SK-N-SH (cell line): ENCODE measurements around the gene DSCAML1. TPM values are rescaled to one million over a fixed set of nuclear protein-coding genes. Genes with fewer than 3 reads are reported as not detected.

Experiments
- CTCF ChIA-PET: fragments of 300-600, 350-600 bp; formaldehyde crosslinking; extraction: SDS; loops from one replicate; lab custom pipeline; 2021; lab: Yijun Ruan, JAX
- POLR2A ChIA-PET: fragments of 350-600 bp; sonication (Branson Sonifier 250); formaldehyde crosslinking; extraction: SDS; loops from one replicate; lab custom pipeline; 2020; ENCODE audit warnings: antibody characterized with exemption, inconsistent platforms; lab: Yijun Ruan, JAX
- DNase-seq: peaks from one replicate; pipeline ENCODE4 v3.0.0; 2012
- H2AFZ ChIP-seq: fragments of 200-600 bp; sonication (generic); 2 replicates; pipeline ENCODE4 v1.8.1; 2016; ENCODE audit warnings: antibody characterized with exemption, mild to moderate bottlenecking, low read depth
- H3F3A ChIP-seq: fragments of 200-600 bp; sonication (generic); replicated peaks from 2 replicates; pipeline ENCODE3; 2016; ENCODE audit warnings: antibody characterized with exemption, mild to moderate bottlenecking; ENCODE audit not compliant: insufficient read depth
- H3K27ac ChIP-seq, 2 experiments: fragments of 200-500 bp in 1 of 2; fragments of 200-600 bp in 1 of 2; sonication (Bioruptor generic) in 1 of 2; sonication (generic), shearing (Covaris generic) in 1 of 2; 2 replicates each; pipeline versions ENCODE4 v1.5.1 to v1.6.1; 2014 to 2016; ENCODE audit warnings: low read depth in 2 of 2, inconsistent platforms in 1 of 2, low read length in 1 of 2, mild to moderate bottlenecking in 1 of 2, mixed read lengths in 1 of 2
- H3K27me3 ChIP-seq: fragments of 200-600 bp; sonication (generic), shearing (Covaris generic); 2 replicates; pipeline ENCODE4 v1.6.1; 2016; ENCODE audit warnings: mixed run types; ENCODE audit not compliant: insufficient read depth
- H3K36me3 ChIP-seq, 2 experiments: fragments of 200-500 bp in 1 of 2; fragments of 200-600 bp in 1 of 2; sonication (Bioruptor generic) in 1 of 2; sonication (generic) in 1 of 2; replicated peaks in 1 of 2; 2 replicates each; pipeline versions ENCODE3 to v1.5.1; 2014 to 2016; ENCODE audit warnings: low read length in 1 of 2, mild to moderate bottlenecking in 1 of 2; ENCODE audit not compliant: insufficient read depth in 2 of 2, control insufficient read depth in 1 of 2
- H3K4me1 ChIP-seq, 2 experiments: fragments of 200-500 bp in 1 of 2; fragments of 200-600 bp in 1 of 2; sonication (Bioruptor generic) in 1 of 2; sonication (generic), shearing (Covaris generic) in 1 of 2; 2 replicates each; pipeline versions ENCODE4 v1.5.1 to v1.6.1; 2014 to 2016; ENCODE audit warnings: low read depth in 1 of 2, low read length in 1 of 2, mixed run types in 1 of 2; ENCODE audit not compliant: insufficient read depth in 2 of 2, control insufficient read depth in 1 of 2
- H3K4me2 ChIP-seq: fragments of 200-600 bp; sonication (generic), shearing (Covaris generic); 2 replicates; pipeline ENCODE4 v1.6.1; 2017; ENCODE audit warnings: mixed run types
- H3K4me3 ChIP-seq, 2 experiments: fragments of 200-500 bp in 1 of 2; fragments of 200-600 bp in 1 of 2; sonication (Bioruptor generic) in 1 of 2; sonication (generic), shearing (Covaris generic) in 1 of 2; 2 replicates each; pipeline versions ENCODE4 v1.5.1 to v1.8.1; 2014 to 2016; ENCODE audit warnings: low read depth in 2 of 2, inconsistent platforms in 1 of 2, low read length in 1 of 2, mild to moderate bottlenecking in 1 of 2, mixed read lengths in 1 of 2, moderate library complexity in 1 of 2
- H3K79me2 ChIP-seq: fragments of 200-600 bp; sonication (generic); 2 replicates; pipeline ENCODE4 v1.8.1; 2017; ENCODE audit warnings: mild to moderate bottlenecking; ENCODE audit not compliant: insufficient read depth
- H3K9ac ChIP-seq: fragments of 200-600 bp; sonication (generic); 2 replicates; pipeline ENCODE4 v1.6.1; 2017; ENCODE audit warnings: mixed run types
- H3K9me2 ChIP-seq: fragments of 200-600 bp; sonication (generic); 2 replicates; pipeline ENCODE4 v1.6.1; 2017; ENCODE audit warnings: mixed run types
- H3K9me3 ChIP-seq: fragments of 200-600 bp; sonication (generic); 2 replicates; pipeline ENCODE4 v1.6.1; 2017; ENCODE audit warnings: mixed run types, mild to moderate bottlenecking, moderate library complexity
- H4K20me1 ChIP-seq: fragments of 200-600 bp; sonication (generic); 2 replicates; pipeline ENCODE4 v1.6.1; 2017; ENCODE audit warnings: mild to moderate bottlenecking, mixed run types; ENCODE audit not compliant: insufficient read depth
- EP300 ChIP-seq, 2 experiments: IDR thresholded peaks; 2 replicates each; pipeline versions ENCODE4 v1.4.0 to v1.6.1; 2012; ENCODE audit warnings: borderline replicate concordance in 1 of 2, low read depth in 1 of 2, low read length in 1 of 2
- FOXJ3 ChIP-seq: sonication (generic); formaldehyde crosslinking; IDR thresholded peaks from 2 replicates; pipeline ENCODE4 v1.5.1; 2020; ENCODE audit warnings: mild to moderate bottlenecking, missing genetic modification reagents
- GABPA ChIP-seq: IDR thresholded peaks from 2 replicates; pipeline ENCODE4 v1.4.0; 2012; ENCODE audit warnings: low read depth, mild to moderate bottlenecking
- POLR2AphosphoS5 ChIP-seq: IDR thresholded peaks from 2 replicates; pipeline ENCODE4 v1.6.1; 2012; ENCODE audit warnings: low read depth, low read length
- RAD21 ChIP-seq: IDR thresholded peaks from 2 replicates; pipeline ENCODE4 v1.6.1; 2012; ENCODE audit warnings: mild to moderate bottlenecking, low read length
- RCOR1 ChIP-seq: fragments of 150-350 bp; IDR thresholded peaks from 2 replicates; pipeline ENCODE4 v1.6.1; 2017; ENCODE audit warnings: antibody characterized with exemption, low read length
- RFX5 ChIP-seq: IDR thresholded peaks from 2 replicates; pipeline ENCODE4 v1.6.1; 2012; ENCODE audit warnings: mild to moderate bottlenecking, improper control_type of control experiment, low read length
- SIN3A ChIP-seq: IDR thresholded peaks from 2 replicates; pipeline ENCODE4 v1.6.1; 2012; ENCODE audit warnings: low read depth, mild to moderate bottlenecking, low read length, moderate library complexity, borderline replicate concordance
- SMC3 ChIP-seq: IDR thresholded peaks from 2 replicates; pipeline ENCODE4 v1.6.1; 2012; ENCODE audit warnings: low read depth, low read length, improper control_type of control experiment
- TAF1 ChIP-seq: IDR thresholded peaks from 2 replicates; pipeline ENCODE4 v1.6.1; 2012; ENCODE audit warnings: low read depth, mild to moderate bottlenecking, low read length, moderate library complexity, borderline replicate concordance
- YY1 ChIP-seq: IDR thresholded peaks from 2 replicates; pipeline ENCODE4 v1.4.0; 2012; ENCODE audit warnings: low read depth, mild to moderate bottlenecking
- WGBS: methylation state at CpG from one replicate; pipeline ENCODE4 v1.1.6; 2017; ENCODE audit warnings: low lambda C conversion rate; 5-methylcytosine and 5-hydroxymethylcytosine counted together
- polyA plus RNA-seq, 3 experiments: library from polyadenylated mRNA; depleted of rRNA; stranded (reverse); fragments of >200 nt; gene quantifications; 2 replicates each; pipeline ENCODE4 v1.2.3, GENCODE V29; 2012
- TF ChIP-seq, protein P1 (sequence below): fragments of 200-600 bp; sonication (generic); IDR thresholded peaks from 2 replicates; pipeline ENCODE4 v1.6.1; 2017; ENCODE audit warnings: antibody characterized with exemption, mild to moderate bottlenecking, moderate library complexity
- TF ChIP-seq, protein P2 (sequence below): IDR thresholded peaks from 2 replicates; pipeline ENCODE4 v1.4.0; 2012; ENCODE audit warnings: low read depth
- TF ChIP-seq, protein P3 (sequence below): fragments of 150-350 bp; IDR thresholded peaks from 2 replicates; pipeline ENCODE4 v1.6.1; 2017; ENCODE audit warnings: antibody characterized with exemption, low read length, low read depth, borderline replicate concordance
- TF ChIP-seq, protein P4 (sequence below): IDR thresholded peaks from 2 replicates; pipeline ENCODE4 v1.6.1; 2012; ENCODE audit warnings: mild to moderate bottlenecking, low read depth, low read length, moderate library complexity

DSCAML1 gene
- polyA plus RNA-seq, 1 of the 3 experiments (the other 2 are of a cell fraction): not detected

DNA sequence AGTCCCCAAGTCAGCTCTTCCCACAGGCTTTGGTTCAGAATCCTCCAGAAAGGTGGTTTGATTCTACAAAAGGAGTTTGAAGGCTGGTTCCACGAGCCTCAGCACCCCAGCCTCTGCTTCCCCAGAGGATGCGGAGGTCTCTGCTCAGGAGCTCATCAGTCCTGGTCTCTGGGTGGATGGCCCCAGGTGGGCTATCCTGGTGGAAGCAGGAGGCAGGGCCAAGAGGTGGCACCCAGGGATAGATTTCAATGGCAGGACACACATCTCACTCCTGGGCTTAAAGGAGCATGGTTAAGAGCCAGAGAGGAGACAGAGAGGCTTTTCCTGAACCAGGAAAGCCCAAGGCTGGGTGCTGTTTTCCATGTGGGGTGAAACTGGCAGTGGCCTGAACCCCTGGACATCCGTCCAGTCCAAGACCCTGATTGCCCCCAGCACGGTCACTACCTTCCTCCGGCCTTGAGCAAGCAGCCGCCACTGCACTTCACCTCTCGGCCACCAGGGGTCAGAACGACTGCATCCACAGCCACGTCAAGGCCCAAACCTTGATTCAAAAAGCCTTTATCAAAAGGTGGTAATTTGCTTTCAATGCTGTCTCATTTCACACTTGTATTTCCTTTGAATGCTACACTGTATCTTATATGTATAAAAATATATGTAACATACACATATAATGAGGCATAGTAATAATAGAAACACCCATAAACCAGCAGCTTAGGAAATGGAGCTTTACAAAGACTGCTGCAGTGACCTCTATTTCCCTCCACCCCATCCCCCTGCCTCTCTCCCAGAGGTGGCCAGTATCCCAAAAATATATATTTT is 46.9 kb upstream of the DSCAML1 start:
- H3K9ac ChIP-seq: no peak overlapping the region
- H3K27me3 ChIP-seq: no peaks in the 10 kb centered on the region; the same call in 1 of the 2 replicates
- H3K9me3 ChIP-seq: no peaks in the 10 kb centered on the region
- H3K36me3 ChIP-seq: no peaks in the 10 kb centered on the region
- H3K27ac ChIP-seq: no peak overlapping the region
- TF ChIP-seq, protein P1, sequence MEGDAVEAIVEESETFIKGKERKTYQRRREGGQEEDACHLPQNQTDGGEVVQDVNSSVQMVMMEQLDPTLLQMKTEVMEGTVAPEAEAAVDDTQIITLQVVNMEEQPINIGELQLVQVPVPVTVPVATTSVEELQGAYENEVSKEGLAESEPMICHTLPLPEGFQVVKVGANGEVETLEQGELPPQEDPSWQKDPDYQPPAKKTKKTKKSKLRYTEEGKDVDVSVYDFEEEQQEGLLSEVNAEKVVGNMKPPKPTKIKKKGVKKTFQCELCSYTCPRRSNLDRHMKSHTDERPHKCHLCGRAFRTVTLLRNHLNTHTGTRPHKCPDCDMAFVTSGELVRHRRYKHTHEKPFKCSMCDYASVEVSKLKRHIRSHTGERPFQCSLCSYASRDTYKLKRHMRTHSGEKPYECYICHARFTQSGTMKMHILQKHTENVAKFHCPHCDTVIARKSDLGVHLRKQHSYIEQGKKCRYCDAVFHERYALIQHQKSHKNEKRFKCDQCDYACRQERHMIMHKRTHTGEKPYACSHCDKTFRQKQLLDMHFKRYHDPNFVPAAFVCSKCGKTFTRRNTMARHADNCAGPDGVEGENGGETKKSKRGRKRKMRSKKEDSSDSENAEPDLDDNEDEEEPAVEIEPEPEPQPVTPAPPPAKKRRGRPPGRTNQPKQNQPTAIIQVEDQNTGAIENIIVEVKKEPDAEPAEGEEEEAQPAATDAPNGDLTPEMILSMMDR: peak; percentile 96
- TF ChIP-seq FOXJ3 (CRISPR knock-in tag): no peak
- TF ChIP-seq SMC3: peak; percentile 99
- no peak for TF ChIP-seq TAF1
- TF ChIP-seq RAD21: peak; percentile 91
- no peak overlapping the region; a peak in 1 of 4 replicates for H3K4me3 ChIP-seq
- peaks cover 0 to 2% of the 10 kb centered on the region in 2 experiments; a peak in 1 of 4 replicates for H3K4me1 ChIP-seq
- no peak overlapping the region for H3K4me2 ChIP-seq
- H4K20me1 ChIP-seq: no peaks in the 10 kb centered on the region
- ChIA-PET POLR2A (interaction anchor here (1.0 kb wide), 1 partner anchor 103 kb away, joined by 3 read pairs; no protein-coding TSS in a partner anchor), CTCF (interaction anchor here (0.6 to 17.3 kb wide), 58 partner anchors 10 to 418 kb away, joined by 3 to 438 read pairs (median 4); partner anchors contain the start of genes FXYD2, FXYD6 and TMPRSS13)
- no peaks in the 10 kb centered on the region for H3F3A ChIP-seq
- H3K79me2 ChIP-seq: no peaks in the 10 kb centered on the region
- WGBS: 0% methylated on average over 3 of the region's 9 CpGs
- 0 out of 2 replicates have a peak overlapping the region, but pooled peaks have one; percentile 59 for H2AFZ ChIP-seq
- no peaks in the 10 kb centered on the region for H3K9me2 ChIP-seq
- DNase-seq: peak; percentile 74

DNA sequence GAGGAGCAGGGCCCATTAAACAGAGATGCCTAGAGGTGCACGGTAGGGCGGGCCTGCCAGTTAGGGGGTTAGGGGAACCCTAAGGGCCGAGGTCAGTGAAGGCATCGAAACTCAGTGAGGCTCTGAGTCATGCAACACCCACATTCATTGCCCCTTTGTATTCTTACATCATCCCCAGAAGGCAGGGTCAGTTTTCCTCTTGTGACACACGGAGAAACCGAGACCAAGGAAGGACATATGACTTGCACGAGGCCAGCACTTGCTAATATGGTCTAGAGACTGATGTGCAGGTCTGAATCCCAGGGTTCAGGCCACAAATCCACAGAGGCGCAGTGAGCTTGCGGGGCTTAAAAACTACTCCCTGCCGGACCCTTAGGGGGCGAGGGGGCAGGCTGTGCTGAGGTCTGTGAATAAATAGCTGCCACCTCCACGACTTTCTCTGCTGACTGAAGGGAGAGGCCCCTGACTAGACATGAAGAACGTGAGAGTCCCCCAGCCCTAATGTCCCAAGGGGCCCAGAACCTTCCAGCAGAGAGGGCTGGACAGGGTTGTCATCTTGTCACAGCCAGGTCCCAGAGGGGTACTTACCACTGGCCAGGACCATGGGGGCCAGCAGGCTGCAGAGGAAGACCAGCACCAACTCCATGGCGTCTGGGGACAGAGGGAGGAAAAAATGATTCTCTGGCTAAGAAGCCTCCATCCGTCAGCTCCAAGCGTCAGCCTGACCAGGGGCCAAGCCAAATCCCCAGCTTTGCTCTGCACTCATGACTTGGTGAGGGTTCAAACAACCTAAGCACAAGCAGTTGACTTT is 45.3 kb upstream of the DSCAML1 start:
- H3K79me2 ChIP-seq: no peaks in the 10 kb centered on the region
- no peaks in the 10 kb centered on the region for H3K9me2 ChIP-seq
- peaks cover 4% of the 10 kb centered on the region; the same call in 1 of the 2 replicates for H3K27me3 ChIP-seq
- H3K4me2 ChIP-seq: no peak overlapping the region
- peaks cover 0 to 2% of the 10 kb centered on the region in 2 experiments; a peak in 1 of 4 replicates for H3K4me1 ChIP-seq
- H3K4me3 ChIP-seq: no peak overlapping the region
- 50% methylated on average over 5 of the region's 16 CpGs for WGBS
- CTCF ChIA-PET: interaction anchor here (0.6 to 17.3 kb wide), 19 partner anchors 9 to 411 kb away, joined by 3 to 438 read pairs (median 7); partner anchors contain the start of gene FXYD2
- H4K20me1 ChIP-seq: no peaks in the 10 kb centered on the region
- H3K36me3 ChIP-seq: no peaks in the 10 kb centered on the region
- H2AFZ ChIP-seq: no peak overlapping the region
- H3K9ac ChIP-seq: no peak overlapping the region
- no peak overlapping the region for H3K27ac ChIP-seq
- no peaks in the 10 kb centered on the region for H3K9me3 ChIP-seq
- no peak for DNase-seq
- POLR2A ChIA-PET: interaction anchor here (1.1 kb wide), 1 partner anchor 105 kb away, joined by 3 read pairs; no protein-coding TSS in a partner anchor
- H3F3A ChIP-seq: no peaks in the 10 kb centered on the region
- TF ChIP-seq RFX5 (no peak), GABPA (no peak), YY1 (no peak), RAD21 (no peak), EP300 (IDR thresholded peaks at IDR 0.05; ENCODE audit: borderline replicate concordance in 1 of 2, low read depth in 1 of 2, low read length in 1 of 2) (no peak), SIN3A (no peak), POLR2AphosphoS5 (no peak), RCOR1 (no peak)
- TF ChIP-seq, protein P2, sequence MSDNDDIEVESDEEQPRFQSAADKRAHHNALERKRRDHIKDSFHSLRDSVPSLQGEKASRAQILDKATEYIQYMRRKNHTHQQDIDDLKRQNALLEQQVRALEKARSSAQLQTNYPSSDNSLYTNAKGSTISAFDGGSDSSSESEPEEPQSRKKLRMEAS: no peak
- TF ChIP-seq, protein P3, sequence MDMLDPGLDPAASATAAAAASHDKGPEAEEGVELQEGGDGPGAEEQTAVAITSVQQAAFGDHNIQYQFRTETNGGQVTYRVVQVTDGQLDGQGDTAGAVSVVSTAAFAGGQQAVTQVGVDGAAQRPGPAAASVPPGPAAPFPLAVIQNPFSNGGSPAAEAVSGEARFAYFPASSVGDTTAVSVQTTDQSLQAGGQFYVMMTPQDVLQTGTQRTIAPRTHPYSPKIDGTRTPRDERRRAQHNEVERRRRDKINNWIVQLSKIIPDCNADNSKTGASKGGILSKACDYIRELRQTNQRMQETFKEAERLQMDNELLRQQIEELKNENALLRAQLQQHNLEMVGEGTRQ: no peak
- TF ChIP-seq, protein P4, sequence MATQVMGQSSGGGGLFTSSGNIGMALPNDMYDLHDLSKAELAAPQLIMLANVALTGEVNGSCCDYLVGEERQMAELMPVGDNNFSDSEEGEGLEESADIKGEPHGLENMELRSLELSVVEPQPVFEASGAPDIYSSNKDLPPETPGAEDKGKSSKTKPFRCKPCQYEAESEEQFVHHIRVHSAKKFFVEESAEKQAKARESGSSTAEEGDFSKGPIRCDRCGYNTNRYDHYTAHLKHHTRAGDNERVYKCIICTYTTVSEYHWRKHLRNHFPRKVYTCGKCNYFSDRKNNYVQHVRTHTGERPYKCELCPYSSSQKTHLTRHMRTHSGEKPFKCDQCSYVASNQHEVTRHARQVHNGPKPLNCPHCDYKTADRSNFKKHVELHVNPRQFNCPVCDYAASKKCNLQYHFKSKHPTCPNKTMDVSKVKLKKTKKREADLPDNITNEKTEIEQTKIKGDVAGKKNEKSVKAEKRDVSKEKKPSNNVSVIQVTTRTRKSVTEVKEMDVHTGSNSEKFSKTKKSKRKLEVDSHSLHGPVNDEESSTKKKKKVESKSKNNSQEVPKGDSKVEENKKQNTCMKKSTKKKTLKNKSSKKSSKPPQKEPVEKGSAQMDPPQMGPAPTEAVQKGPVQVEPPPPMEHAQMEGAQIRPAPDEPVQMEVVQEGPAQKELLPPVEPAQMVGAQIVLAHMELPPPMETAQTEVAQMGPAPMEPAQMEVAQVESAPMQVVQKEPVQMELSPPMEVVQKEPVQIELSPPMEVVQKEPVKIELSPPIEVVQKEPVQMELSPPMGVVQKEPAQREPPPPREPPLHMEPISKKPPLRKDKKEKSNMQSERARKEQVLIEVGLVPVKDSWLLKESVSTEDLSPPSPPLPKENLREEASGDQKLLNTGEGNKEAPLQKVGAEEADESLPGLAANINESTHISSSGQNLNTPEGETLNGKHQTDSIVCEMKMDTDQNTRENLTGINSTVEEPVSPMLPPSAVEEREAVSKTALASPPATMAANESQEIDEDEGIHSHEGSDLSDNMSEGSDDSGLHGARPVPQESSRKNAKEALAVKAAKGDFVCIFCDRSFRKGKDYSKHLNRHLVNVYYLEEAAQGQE: no peak
